HCT116 (cell line): ENCODE data around the gene ADCY2. TPM values are rescaled to one million over a fixed set of nuclear protein-coding genes. Genes with fewer than 3 reads are reported as not detected.

Source experiments
- ATAC-seq: fragments of 200-7000 bp; cut with Tn5 transposase; 2 replicates; pipeline ENCODE4 v1.9.1; 2020; ENCODE audit warnings: mild to moderate bottlenecking, moderate library complexity
- BruUV-seq: library from RNA; stranded (reverse); fragments of 400-500 nt; replicated peaks from 2 replicates; lab custom pipeline; 2021; lab: Mats Ljungman, UMichigan
- CTCF ChIA-PET: fragments of 300-600 bp; sonication (Branson Sonifier 250); formaldehyde crosslinking; loops from one replicate; lab custom pipeline; 2021; ENCODE audit warnings: antibody characterized with exemption; lab: Charles Lee
- POLR2A ChIA-PET: fragments of 300-600, 350-600 bp; sonication (Branson Sonifier 250); formaldehyde crosslinking; loops from one replicate; lab custom pipeline; 2021; ENCODE audit warnings: antibody characterized with exemption; lab: Charles Lee
- RAD21 ChIA-PET, 2 experiments: fragments of 300-600 bp; sonication (Branson Sonifier 250); formaldehyde crosslinking; loops; one replicate each; lab custom pipeline; 2023; ENCODE audit warnings: low total read pairs in 2 of 2; ENCODE audit not compliant: uncharacterized antibody in 2 of 2, unreplicated experiment in 2 of 2, low non-redundant PET in 1 of 2; lab: Charles Lee
- DNase-seq: peaks from one replicate; pipeline ENCODE4 v3.0.0-alpha.2; 2010; ENCODE audit warnings: low read depth, low spot score
- H2AFZ ChIP-seq: fragments of 200-600 bp; shearing (Covaris generic), sonication (generic); 2 replicates; pipeline ENCODE4 v1.6.1; 2017; ENCODE audit warnings: low read depth, mixed run types, mixed read lengths, antibody characterized with exemption, low read length; ENCODE audit not compliant: poor library complexity, severe bottlenecking
- H3K27ac ChIP-seq: 2 replicates; pipeline ENCODE4 v1.5.1; 2012; ENCODE audit warnings: low read depth, low read length
- H3K27me3 ChIP-seq: fragments of 200-600 bp; sonication (generic); 2 replicates; pipeline ENCODE4 v1.6.1; 2016; ENCODE audit warnings: mixed run types, low read length, mixed read lengths; ENCODE audit not compliant: insufficient read depth
- H3K36me3 ChIP-seq, 2 experiments: fragments of 200-500 bp in 1 of 2; fragments of 200-600 bp in 1 of 2; sonication (Bioruptor generic) in 1 of 2; sonication (generic) in 1 of 2; 2 replicates each; pipeline versions ENCODE4 v1.5.1 to v1.6.1; 2014 to 2016; ENCODE audit warnings: low read length in 2 of 2, inconsistent platforms in 1 of 2, mixed read lengths in 1 of 2, mixed run types in 1 of 2; ENCODE audit not compliant: insufficient read depth in 2 of 2, control insufficient read depth in 1 of 2
- H3K4me1 ChIP-seq, 2 experiments: fragments of 200-600 bp in 1 of 2; sonication (generic) in 1 of 2; 2 replicates each; pipeline versions ENCODE4 v1.5.1 to v1.6.1; 2012 to 2017; ENCODE audit warnings: low read length in 2 of 2, inconsistent platforms in 1 of 2, mild to moderate bottlenecking in 1 of 2, mixed read lengths in 1 of 2, mixed run types in 1 of 2, moderate library complexity in 1 of 2; ENCODE audit not compliant: insufficient read depth in 2 of 2, control insufficient read depth in 1 of 2
- H3K4me2 ChIP-seq: fragments of 200-600 bp; sonication (generic); 2 replicates; pipeline ENCODE4 v1.6.1; 2017; ENCODE audit warnings: mixed run types, low read length, mixed read lengths
- H3K4me3 ChIP-seq, 2 experiments: fragments of 200-600 bp in 1 of 2; sonication (generic) in 1 of 2; replicated peaks in 1 of 2; 2 replicates each; pipeline ENCODE4 v1.5.1; 2011 to 2016; ENCODE audit warnings: low read length in 2 of 2, control low read depth in 1 of 2, low read depth in 1 of 2, mild to moderate bottlenecking in 1 of 2, mixed read lengths in 1 of 2, mixed run types in 1 of 2
- H3K79me2 ChIP-seq: fragments of 200-600 bp; sonication (generic); 2 replicates; pipeline ENCODE4 v1.6.1; 2017; ENCODE audit warnings: mild to moderate bottlenecking, mixed run types, low read length, moderate library complexity, mixed read lengths; ENCODE audit not compliant: insufficient read depth
- H3K9ac ChIP-seq: fragments of 200-600 bp; sonication (generic); 2 replicates; pipeline ENCODE4 v1.6.1; 2016; ENCODE audit warnings: low read length, mixed read lengths
- H3K9me2 ChIP-seq: fragments of 200-600 bp; sonication (generic), shearing (Covaris generic); 2 replicates; pipeline ENCODE4 v1.6.1; 2017; ENCODE audit warnings: mixed run types, mild to moderate bottlenecking, moderate library complexity; ENCODE audit not compliant: insufficient read depth
- H3K9me3 ChIP-seq, 2 experiments: fragments of 200-500 bp in 1 of 2; fragments of 200-600 bp in 1 of 2; sonication (Bioruptor generic) in 1 of 2; sonication (generic) in 1 of 2; 2 replicates each; pipeline ENCODE4 v1.6.1; 2014 to 2017; ENCODE audit warnings: low read length in 2 of 2, mixed read lengths in 2 of 2, inconsistent platforms in 1 of 2, low read depth in 1 of 2, mild to moderate bottlenecking in 1 of 2, mixed run types in 1 of 2, moderate library complexity in 1 of 2; ENCODE audit not compliant: control insufficient read depth in 1 of 2, insufficient read depth in 1 of 2
- H4K20me1 ChIP-seq: fragments of 200-600 bp; sonication (generic), shearing (Covaris generic); 2 replicates; pipeline ENCODE4 v1.6.1; 2017; ENCODE audit warnings: mixed run types, mild to moderate bottlenecking, moderate library complexity; ENCODE audit not compliant: insufficient read depth
- EGR1 ChIP-seq: IDR thresholded peaks from 2 replicates; pipeline ENCODE4 v1.6.1; 2012; ENCODE audit warnings: low read depth
- ELF1 ChIP-seq: IDR thresholded peaks from 2 replicates; pipeline ENCODE4 v1.6.1; 2012; ENCODE audit warnings: low read depth, borderline replicate concordance
- EZH2phosphoT487 ChIP-seq: fragments of 200-600 bp; IDR thresholded peaks from 2 replicates; pipeline ENCODE4 v1.6.1; 2018; ENCODE audit warnings: antibody characterized with exemption, borderline replicate concordance
- FOSL1 ChIP-seq: IDR thresholded peaks from 2 replicates; pipeline ENCODE4 v1.6.1; 2012; ENCODE audit warnings: low read depth
- JUND ChIP-seq: IDR thresholded peaks from 2 replicates; pipeline ENCODE4 v1.6.1; 2012
- POLR2A ChIP-seq: IDR thresholded peaks from 2 replicates; pipeline ENCODE4 v1.7.0; 2011; ENCODE audit warnings: borderline replicate concordance; ENCODE audit not compliant: insufficient read depth, insufficient read length; ENCODE audit errors: extremely low read depth
- POLR2AphosphoS5 ChIP-seq: IDR thresholded peaks from 2 replicates; pipeline ENCODE4 v1.6.1; 2011; ENCODE audit warnings: mild to moderate bottlenecking, low read depth, low read length, moderate library complexity
- RAD21 ChIP-seq: IDR thresholded peaks from 2 replicates; pipeline ENCODE4 v1.6.1; 2012; ENCODE audit warnings: low read depth, mild to moderate bottlenecking
- SP1 ChIP-seq: IDR thresholded peaks from 2 replicates; pipeline ENCODE4 v1.6.1; 2012; ENCODE audit warnings: low read depth
- SRF ChIP-seq: IDR thresholded peaks from 2 replicates; pipeline ENCODE4 v1.6.1; 2012; ENCODE audit warnings: low read depth
- TCF7L2 ChIP-seq: IDR thresholded peaks from 2 replicates; pipeline ENCODE4 v1.7.0; 2011; ENCODE audit warnings: borderline replicate concordance, inconsistent platforms; ENCODE audit not compliant: insufficient read depth, insufficient read length; ENCODE audit errors: extremely low read depth
- YY1 ChIP-seq: IDR thresholded peaks from 2 replicates; pipeline ENCODE4 v1.6.1; 2011; ENCODE audit warnings: low read length, low read depth, moderate library complexity, mild to moderate bottlenecking; ENCODE audit not compliant: insufficient replicate concordance; ENCODE audit errors: extremely low read depth
- ZFX ChIP-seq: fragments of 450-650 bp; IDR thresholded peaks from 2 replicates; pipeline ENCODE4 v1.6.1; 2017
- intact Hi-C: fragments of 100-400 bp; cut with micrococcal nuclease; formaldehyde crosslinking; loops from 2 replicates; pipeline ENCODE4 v1.10.0; 2022
- total RNA-seq: library from RNA; stranded (reverse); gene quantifications from one replicate; pipeline ENCODE4 v1.2.1, GENCODE V29; 2021; ENCODE audit not compliant: unreplicated experiment
- TF ChIP-seq, protein P1 (sequence below): IDR thresholded peaks from 2 replicates; pipeline ENCODE4 v1.6.1; 2012
- TF ChIP-seq, protein P2 (sequence below): IDR thresholded peaks from 2 replicates; pipeline ENCODE4 v1.6.1; 2012
- TF ChIP-seq, protein P3 (sequence below): IDR thresholded peaks from 2 replicates; pipeline ENCODE4 v1.6.1; 2011; ENCODE audit warnings: mild to moderate bottlenecking, low read length, moderate library complexity; ENCODE audit not compliant: insufficient replicate concordance; ENCODE audit errors: extremely low read depth
- TF ChIP-seq, protein P4 (sequence below): IDR thresholded peaks from 2 replicates; pipeline ENCODE4 v1.6.1; 2012; ENCODE audit warnings: low read depth

ADCY2 gene
- total RNA-seq, 1 experiment from 2014 or later, result 0.15 TPM

DNA sequence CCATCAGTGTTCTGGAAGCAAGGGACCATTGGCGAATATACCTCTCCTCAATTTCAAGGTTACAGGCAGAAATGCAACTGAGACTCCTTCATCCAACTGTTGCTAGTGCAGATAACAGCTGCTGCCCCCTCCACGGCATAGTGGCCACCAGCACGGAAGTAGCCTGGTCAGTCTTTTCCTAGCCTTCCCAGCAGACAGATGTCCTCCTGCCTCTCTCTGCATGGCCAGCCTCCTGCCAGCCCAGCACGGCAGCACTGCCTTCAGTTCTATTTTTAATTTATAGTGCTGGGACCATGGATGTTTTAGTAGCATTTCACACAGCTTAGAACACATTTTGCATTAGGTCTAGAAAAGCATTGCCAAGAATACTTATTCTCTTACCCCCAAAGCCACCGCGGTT is 266.4 kb downstream of the ADCY2 start:
- Histone ChIP-seq H3K4me2 (no peak overlapping the region), H3K9me2 (no peaks in the 10 kb centered on the region), H3K27ac (no peak overlapping the region), H3K9me3 (peaks cover 0 to 6% of the 10 kb centered on the region in 2 experiments; a peak in 2 of 4 replicates), H3K36me3 (no peaks in the 10 kb centered on the region), H2AFZ (no peak overlapping the region), H4K20me1 (no peaks in the 10 kb centered on the region), H3K4me3 (no peak overlapping the region), H3K4me1 (no peaks in the 10 kb centered on the region), H3K27me3 (no peaks in the 10 kb centered on the region), H3K9ac (no peak overlapping the region), H3K79me2 (no peaks in the 10 kb centered on the region)
- ChIA-PET POLR2A (no interaction called here), RAD21 (no interaction called here), CTCF (no interaction called here)
- TF ChIP-seq EZH2phosphoT487 (no peak), JUND (no peak), YY1 (no peak), ELF1 (no peak), FOSL1 (no peak), RAD21 (no peak), TCF7L2 (no peak), SP1 (no peak), EGR1 (no peak), POLR2AphosphoS5 (no peak), SRF (no peak), ZFX (no peak), POLR2A (no peak)
- TF ChIP-seq, protein P1, sequence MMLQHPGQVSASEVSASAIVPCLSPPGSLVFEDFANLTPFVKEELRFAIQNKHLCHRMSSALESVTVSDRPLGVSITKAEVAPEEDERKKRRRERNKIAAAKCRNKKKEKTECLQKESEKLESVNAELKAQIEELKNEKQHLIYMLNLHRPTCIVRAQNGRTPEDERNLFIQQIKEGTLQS, result no peak
- TF ChIP-seq, protein P2, sequence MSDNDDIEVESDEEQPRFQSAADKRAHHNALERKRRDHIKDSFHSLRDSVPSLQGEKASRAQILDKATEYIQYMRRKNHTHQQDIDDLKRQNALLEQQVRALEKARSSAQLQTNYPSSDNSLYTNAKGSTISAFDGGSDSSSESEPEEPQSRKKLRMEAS, result no peak
- TF ChIP-seq, protein P3, sequence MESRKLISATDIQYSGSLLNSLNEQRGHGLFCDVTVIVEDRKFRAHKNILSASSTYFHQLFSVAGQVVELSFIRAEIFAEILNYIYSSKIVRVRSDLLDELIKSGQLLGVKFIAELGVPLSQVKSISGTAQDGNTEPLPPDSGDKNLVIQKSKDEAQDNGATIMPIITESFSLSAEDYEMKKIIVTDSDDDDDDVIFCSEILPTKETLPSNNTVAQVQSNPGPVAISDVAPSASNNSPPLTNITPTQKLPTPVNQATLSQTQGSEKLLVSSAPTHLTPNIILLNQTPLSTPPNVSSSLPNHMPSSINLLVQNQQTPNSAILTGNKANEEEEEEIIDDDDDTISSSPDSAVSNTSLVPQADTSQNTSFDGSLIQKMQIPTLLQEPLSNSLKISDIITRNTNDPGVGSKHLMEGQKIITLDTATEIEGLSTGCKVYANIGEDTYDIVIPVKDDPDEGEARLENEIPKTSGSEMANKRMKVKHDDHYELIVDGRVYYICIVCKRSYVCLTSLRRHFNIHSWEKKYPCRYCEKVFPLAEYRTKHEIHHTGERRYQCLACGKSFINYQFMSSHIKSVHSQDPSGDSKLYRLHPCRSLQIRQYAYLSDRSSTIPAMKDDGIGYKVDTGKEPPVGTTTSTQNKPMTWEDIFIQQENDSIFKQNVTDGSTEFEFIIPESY, result no peak
- TF ChIP-seq, protein P4, sequence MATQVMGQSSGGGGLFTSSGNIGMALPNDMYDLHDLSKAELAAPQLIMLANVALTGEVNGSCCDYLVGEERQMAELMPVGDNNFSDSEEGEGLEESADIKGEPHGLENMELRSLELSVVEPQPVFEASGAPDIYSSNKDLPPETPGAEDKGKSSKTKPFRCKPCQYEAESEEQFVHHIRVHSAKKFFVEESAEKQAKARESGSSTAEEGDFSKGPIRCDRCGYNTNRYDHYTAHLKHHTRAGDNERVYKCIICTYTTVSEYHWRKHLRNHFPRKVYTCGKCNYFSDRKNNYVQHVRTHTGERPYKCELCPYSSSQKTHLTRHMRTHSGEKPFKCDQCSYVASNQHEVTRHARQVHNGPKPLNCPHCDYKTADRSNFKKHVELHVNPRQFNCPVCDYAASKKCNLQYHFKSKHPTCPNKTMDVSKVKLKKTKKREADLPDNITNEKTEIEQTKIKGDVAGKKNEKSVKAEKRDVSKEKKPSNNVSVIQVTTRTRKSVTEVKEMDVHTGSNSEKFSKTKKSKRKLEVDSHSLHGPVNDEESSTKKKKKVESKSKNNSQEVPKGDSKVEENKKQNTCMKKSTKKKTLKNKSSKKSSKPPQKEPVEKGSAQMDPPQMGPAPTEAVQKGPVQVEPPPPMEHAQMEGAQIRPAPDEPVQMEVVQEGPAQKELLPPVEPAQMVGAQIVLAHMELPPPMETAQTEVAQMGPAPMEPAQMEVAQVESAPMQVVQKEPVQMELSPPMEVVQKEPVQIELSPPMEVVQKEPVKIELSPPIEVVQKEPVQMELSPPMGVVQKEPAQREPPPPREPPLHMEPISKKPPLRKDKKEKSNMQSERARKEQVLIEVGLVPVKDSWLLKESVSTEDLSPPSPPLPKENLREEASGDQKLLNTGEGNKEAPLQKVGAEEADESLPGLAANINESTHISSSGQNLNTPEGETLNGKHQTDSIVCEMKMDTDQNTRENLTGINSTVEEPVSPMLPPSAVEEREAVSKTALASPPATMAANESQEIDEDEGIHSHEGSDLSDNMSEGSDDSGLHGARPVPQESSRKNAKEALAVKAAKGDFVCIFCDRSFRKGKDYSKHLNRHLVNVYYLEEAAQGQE, result no peak
- BruUV-seq, result no TSS peak
- DNase-seq (no peak), ATAC-seq (no peak)
- intact Hi-C loops, result no loop called here
